ENCODE results near the gene OSBPL3.

The OSBPL3 gene

DNA sequence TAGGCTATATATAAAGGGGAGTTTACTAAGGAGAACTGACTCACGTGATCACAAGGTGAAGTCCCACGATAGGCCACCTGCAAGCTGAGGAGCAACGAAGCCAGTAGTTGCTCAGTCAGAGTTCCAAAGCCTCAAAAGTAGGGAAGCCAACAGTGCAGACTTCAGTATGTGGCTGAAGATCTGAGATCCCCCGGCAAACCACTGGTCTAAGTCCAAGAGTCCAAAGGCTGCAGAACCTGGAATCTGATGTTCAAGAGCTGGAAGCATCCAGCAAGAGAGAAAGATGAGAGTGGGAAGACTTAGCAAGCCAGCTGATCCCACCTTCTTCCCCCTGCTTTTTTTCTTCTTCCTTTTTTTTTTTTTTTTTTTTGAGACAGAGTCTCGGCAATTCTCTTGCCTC is 195.7 kb downstream of the OSBPL3 start:
- no peak for TF ChIP-seq EZH2phosphoT487 (conservative IDR thresholded peaks at IDR 0.05; ENCODE audit: low read length)
- TF ChIP-seq, protein P1, sequence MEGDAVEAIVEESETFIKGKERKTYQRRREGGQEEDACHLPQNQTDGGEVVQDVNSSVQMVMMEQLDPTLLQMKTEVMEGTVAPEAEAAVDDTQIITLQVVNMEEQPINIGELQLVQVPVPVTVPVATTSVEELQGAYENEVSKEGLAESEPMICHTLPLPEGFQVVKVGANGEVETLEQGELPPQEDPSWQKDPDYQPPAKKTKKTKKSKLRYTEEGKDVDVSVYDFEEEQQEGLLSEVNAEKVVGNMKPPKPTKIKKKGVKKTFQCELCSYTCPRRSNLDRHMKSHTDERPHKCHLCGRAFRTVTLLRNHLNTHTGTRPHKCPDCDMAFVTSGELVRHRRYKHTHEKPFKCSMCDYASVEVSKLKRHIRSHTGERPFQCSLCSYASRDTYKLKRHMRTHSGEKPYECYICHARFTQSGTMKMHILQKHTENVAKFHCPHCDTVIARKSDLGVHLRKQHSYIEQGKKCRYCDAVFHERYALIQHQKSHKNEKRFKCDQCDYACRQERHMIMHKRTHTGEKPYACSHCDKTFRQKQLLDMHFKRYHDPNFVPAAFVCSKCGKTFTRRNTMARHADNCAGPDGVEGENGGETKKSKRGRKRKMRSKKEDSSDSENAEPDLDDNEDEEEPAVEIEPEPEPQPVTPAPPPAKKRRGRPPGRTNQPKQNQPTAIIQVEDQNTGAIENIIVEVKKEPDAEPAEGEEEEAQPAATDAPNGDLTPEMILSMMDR (IDR thresholded peaks at IDR 0.05; ENCODE audit: insufficient read depth, low read length, poor library complexity, severe bottlenecking), result no peak
- no peak overlapping the region for H2AFZ ChIP-seq (ENCODE audit: low read depth, low read length, severe bottlenecking)
- H3K79me2 ChIP-seq (ENCODE audit: insufficient read depth, low read length), result no peaks in the 10 kb centered on the region
- H3K27me3 ChIP-seq (ENCODE audit: low read length), result no peaks in the 10 kb centered on the region
- H3K27ac ChIP-seq (ENCODE audit: low read depth, low read length), result no peak overlapping the region
- no peak overlapping the region for H3K4me3 ChIP-seq (ENCODE audit: insufficient read depth, low read length, poor library complexity, severe bottlenecking)
- H3K9me3 ChIP-seq (ENCODE audit: insufficient read depth, low read length), result no peaks in the 10 kb centered on the region
- H3K9me2 ChIP-seq (replicated peaks; ENCODE audit: insufficient read depth, low read length), result no peaks in the 10 kb centered on the region
- H3F3A ChIP-seq (ENCODE audit: insufficient read depth), result no peaks in the 10 kb centered on the region
- H3K4me2 ChIP-seq (ENCODE audit: low read depth, low read length, poor library complexity, severe bottlenecking), result no peak overlapping the region
- no peaks in the 10 kb centered on the region for H4K20me1 ChIP-seq (ENCODE audit: low read depth, low read length)
- no peak overlapping the region for H3K9ac ChIP-seq (ENCODE audit: low read length)
- H3K36me3 ChIP-seq (ENCODE audit: low read length), result no peaks in the 10 kb centered on the region

DNA sequence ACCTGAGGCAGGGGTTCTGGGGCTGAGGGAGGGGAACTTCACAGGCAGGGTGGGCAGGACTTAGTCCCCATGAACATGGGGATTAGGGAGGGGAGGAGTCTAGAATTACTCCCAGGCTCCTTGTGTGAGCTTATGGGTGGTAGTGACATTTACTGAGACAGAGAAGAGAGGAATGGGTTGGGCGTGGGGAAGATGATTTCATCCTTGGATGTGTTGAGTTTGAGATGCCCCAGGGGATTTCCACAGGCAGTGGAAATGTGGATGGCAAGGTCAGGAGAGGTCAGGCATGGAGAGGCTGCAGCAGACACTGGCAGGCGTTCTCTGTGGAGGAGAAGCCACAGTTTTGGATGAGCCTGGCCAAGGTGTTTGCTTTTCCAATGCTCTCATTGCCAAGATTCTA is 196.3 kb downstream of the OSBPL3 start:
- H3K9me3 ChIP-seq (ENCODE audit: insufficient read depth, low read length), result no peaks in the 10 kb centered on the region
- TF ChIP-seq EZH2phosphoT487 (conservative IDR thresholded peaks at IDR 0.05; ENCODE audit: low read length), result no peak
- TF ChIP-seq, protein P1 (IDR thresholded peaks at IDR 0.05; ENCODE audit: insufficient read depth, low read length, poor library complexity, severe bottlenecking), result no peak
- no peaks in the 10 kb centered on the region for H3K79me2 ChIP-seq (ENCODE audit: insufficient read depth, low read length)
- H3K36me3 ChIP-seq (ENCODE audit: low read length), result no peaks in the 10 kb centered on the region
- no peak overlapping the region for H3K9ac ChIP-seq (ENCODE audit: low read length)
- H3K27me3 ChIP-seq (ENCODE audit: low read length), result no peaks in the 10 kb centered on the region
- H4K20me1 ChIP-seq (ENCODE audit: low read depth, low read length), result no peaks in the 10 kb centered on the region
- no peaks in the 10 kb centered on the region for H3K9me2 ChIP-seq (replicated peaks; ENCODE audit: insufficient read depth, low read length)
- H3K4me3 ChIP-seq (ENCODE audit: insufficient read depth, low read length, poor library complexity, severe bottlenecking), result no peak overlapping the region
- no peak overlapping the region for H3K27ac ChIP-seq (ENCODE audit: low read depth, low read length)
- H3F3A ChIP-seq (ENCODE audit: insufficient read depth), result no peaks in the 10 kb centered on the region
- no peak overlapping the region for H2AFZ ChIP-seq (ENCODE audit: low read depth, low read length, severe bottlenecking)
- no peak overlapping the region for H3K4me2 ChIP-seq (ENCODE audit: low read depth, low read length, poor library complexity, severe bottlenecking)

DNA sequence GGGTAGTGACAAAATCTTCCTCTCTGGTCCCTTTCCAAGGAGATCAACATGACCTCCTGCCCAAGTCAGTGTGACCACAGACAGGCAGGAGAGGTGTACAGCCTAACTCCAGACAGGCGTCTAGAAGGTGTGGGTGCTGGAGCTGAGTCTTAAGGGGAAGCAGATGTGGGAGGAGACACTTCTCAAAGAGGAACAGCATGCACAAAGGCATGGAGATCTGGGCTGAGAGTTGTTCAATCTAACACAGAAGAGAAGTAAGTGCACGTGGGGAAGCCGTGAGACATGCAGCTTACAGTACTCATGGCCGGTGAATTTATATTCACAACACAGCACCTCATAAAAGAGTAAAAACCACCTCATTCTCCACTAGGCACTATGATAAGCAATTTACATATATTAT is 198.9 kb downstream of the OSBPL3 start:
- no peaks in the 10 kb centered on the region for H4K20me1 ChIP-seq (ENCODE audit: low read depth, low read length)
- H3K9ac ChIP-seq (ENCODE audit: low read length), result no peak overlapping the region
- H3K9me3 ChIP-seq (ENCODE audit: insufficient read depth, low read length), result no peaks in the 10 kb centered on the region
- H3K36me3 ChIP-seq (ENCODE audit: low read length), result no peaks in the 10 kb centered on the region
- no peak overlapping the region for H3K4me2 ChIP-seq (ENCODE audit: low read depth, low read length, poor library complexity, severe bottlenecking)
- H3K9me2 ChIP-seq (replicated peaks; ENCODE audit: insufficient read depth, low read length), result no peaks in the 10 kb centered on the region
- H3K79me2 ChIP-seq (ENCODE audit: insufficient read depth, low read length), result no peaks in the 10 kb centered on the region
- H2AFZ ChIP-seq (ENCODE audit: low read depth, low read length, severe bottlenecking), result no peak overlapping the region
- H3K4me3 ChIP-seq (ENCODE audit: insufficient read depth, low read length, poor library complexity, severe bottlenecking), result no peak overlapping the region
- no peaks in the 10 kb centered on the region for H3K27me3 ChIP-seq (ENCODE audit: low read length)
- H3F3A ChIP-seq (ENCODE audit: insufficient read depth), result no peaks in the 10 kb centered on the region
- no peak for TF ChIP-seq EZH2phosphoT487 (conservative IDR thresholded peaks at IDR 0.05; ENCODE audit: low read length)
- TF ChIP-seq, protein P1 (IDR thresholded peaks at IDR 0.05; ENCODE audit: insufficient read depth, low read length, poor library complexity, severe bottlenecking), result no peak
- H3K27ac ChIP-seq (ENCODE audit: low read depth, low read length), result no peak overlapping the region

DNA sequence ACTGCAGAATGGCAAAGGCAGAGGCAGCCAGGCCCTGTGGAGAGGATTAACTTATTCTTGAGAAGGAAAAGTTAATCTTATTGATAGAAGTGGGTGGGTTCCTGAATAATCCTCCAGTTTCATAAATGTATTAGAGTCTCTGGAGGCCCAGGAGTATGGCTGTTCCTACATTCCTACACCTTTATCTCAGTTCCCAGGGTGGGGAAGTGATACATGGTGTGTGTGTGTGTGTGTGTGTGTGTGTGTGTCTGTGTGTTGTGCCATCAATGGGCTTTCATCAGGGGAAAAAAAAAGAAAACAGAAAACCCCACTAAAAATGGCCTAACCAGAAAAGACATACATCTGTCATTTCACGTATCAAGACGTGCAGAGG is 200.7 kb downstream of the OSBPL3 start:
- no peak overlapping the region for H2AFZ ChIP-seq (ENCODE audit: low read depth, low read length, severe bottlenecking)
- no peak overlapping the region for H3K4me3 ChIP-seq (ENCODE audit: insufficient read depth, low read length, poor library complexity, severe bottlenecking)
- H4K20me1 ChIP-seq (ENCODE audit: low read depth, low read length), result no peaks in the 10 kb centered on the region
- H3K9me3 ChIP-seq (ENCODE audit: insufficient read depth, low read length), result no peaks in the 10 kb centered on the region
- H3K27me3 ChIP-seq (ENCODE audit: low read length), result no peaks in the 10 kb centered on the region
- no peaks in the 10 kb centered on the region for H3F3A ChIP-seq (ENCODE audit: insufficient read depth)
- no peak overlapping the region for H3K9ac ChIP-seq (ENCODE audit: low read length)
- no peaks in the 10 kb centered on the region for H3K79me2 ChIP-seq (ENCODE audit: insufficient read depth, low read length)
- H3K4me2 ChIP-seq (ENCODE audit: low read depth, low read length, poor library complexity, severe bottlenecking), result no peak overlapping the region
- no peaks in the 10 kb centered on the region for H3K36me3 ChIP-seq (ENCODE audit: low read length)
- H3K9me2 ChIP-seq (replicated peaks; ENCODE audit: insufficient read depth, low read length), result no peaks in the 10 kb centered on the region
- TF ChIP-seq EZH2phosphoT487 (conservative IDR thresholded peaks at IDR 0.05; ENCODE audit: low read length), result no peak
- TF ChIP-seq, protein P1 (IDR thresholded peaks at IDR 0.05; ENCODE audit: insufficient read depth, low read length, poor library complexity, severe bottlenecking), result no peak
- no peak overlapping the region for H3K27ac ChIP-seq (ENCODE audit: low read depth, low read length)
